Progenitor cell of endocrine pancreas (in vitro differentiated cells): ENCODE measurements around the gene ACSF2. TPM values are rescaled to one million over a fixed set of nuclear protein-coding genes. Genes with fewer than 3 reads are reported as not detected.
"Not testable (repeated sequence)": the region's sequence is repeated elsewhere in the genome, so short reads cannot be mapped to it uniquely, and the experiment has no call there.

Source experiments
- DNase-seq: peaks from one replicate; pipeline ENCODE4 v3.0.0; 2021; ENCODE audit warnings: low spot score; ENCODE audit not compliant: unreplicated experiment
- H3K27ac Mint-ChIP-seq: 2 replicates; pipeline ENCODE4 v1.8.0; 2021; ENCODE audit warnings: mild to moderate bottlenecking, moderate library complexity, mixed read lengths
- H3K27me3 Mint-ChIP-seq: 2 replicates; pipeline ENCODE4 v1.8.0; 2021; ENCODE audit warnings: mixed read lengths
- H3K36me3 Mint-ChIP-seq: 2 replicates; pipeline ENCODE4 v1.8.0; 2022; ENCODE audit warnings: mixed read lengths; ENCODE audit not compliant: insufficient read depth
- H3K4me1 Mint-ChIP-seq: 2 replicates; pipeline ENCODE4 v1.8.0; 2021; ENCODE audit warnings: low read depth, mixed read lengths
- H3K4me3 Mint-ChIP-seq: 2 replicates; pipeline ENCODE4 v1.8.0; 2021; ENCODE audit warnings: low read depth, mild to moderate bottlenecking, moderate library complexity, mixed read lengths
- H3K9me3 Mint-ChIP-seq: 2 replicates; pipeline ENCODE4 v1.8.0; 2021; ENCODE audit warnings: low read depth, mixed read lengths
- total RNA-seq: library from RNA; stranded (reverse); gene quantifications from 2 replicates; pipeline ENCODE4 v1.2.1, GENCODE V29; 2021
- TF ChIP-seq, protein P1 (sequence below): fragments of 200-600 bp; sonication (generic); IDR thresholded peaks from one replicate; pipeline ENCODE4 v1.5.0; 2021; ENCODE audit warnings: antibody characterized with exemption, mild to moderate bottlenecking; ENCODE audit not compliant: unreplicated experiment

The ACSF2 gene
- total RNA-seq, 1 donor from 2014 or later, result 72.6 TPM

DNA sequence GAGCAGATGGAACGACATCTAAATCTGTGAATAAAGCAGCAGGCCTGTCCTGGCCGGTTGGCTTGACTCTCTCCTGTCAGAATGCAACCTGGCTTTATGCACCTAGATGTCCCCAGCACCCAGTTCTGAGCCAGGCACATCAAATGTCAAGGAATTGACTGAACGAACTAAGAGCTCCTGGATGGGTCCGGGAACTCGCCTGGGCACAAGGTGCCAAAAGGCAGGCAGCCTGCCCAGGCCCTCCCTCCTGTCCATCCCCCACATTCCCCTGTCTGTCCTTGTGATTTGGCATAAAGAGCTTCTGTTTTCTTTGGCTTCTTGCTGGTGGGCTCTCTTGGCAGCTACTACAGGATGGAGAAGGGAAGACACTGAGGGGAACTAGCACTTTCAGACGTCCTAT is 48.5 kb downstream of the ACSF2 start:
- H3K4me3 Mint-ChIP-seq, result no peak overlapping the region
- no peak overlapping the region for H3K27ac Mint-ChIP-seq
- H3K36me3 Mint-ChIP-seq, result peaks cover 9% of the 10 kb centered on the region
- peaks cover 9% of the 10 kb centered on the region for H3K4me1 Mint-ChIP-seq
- TF ChIP-seq, protein P1, sequence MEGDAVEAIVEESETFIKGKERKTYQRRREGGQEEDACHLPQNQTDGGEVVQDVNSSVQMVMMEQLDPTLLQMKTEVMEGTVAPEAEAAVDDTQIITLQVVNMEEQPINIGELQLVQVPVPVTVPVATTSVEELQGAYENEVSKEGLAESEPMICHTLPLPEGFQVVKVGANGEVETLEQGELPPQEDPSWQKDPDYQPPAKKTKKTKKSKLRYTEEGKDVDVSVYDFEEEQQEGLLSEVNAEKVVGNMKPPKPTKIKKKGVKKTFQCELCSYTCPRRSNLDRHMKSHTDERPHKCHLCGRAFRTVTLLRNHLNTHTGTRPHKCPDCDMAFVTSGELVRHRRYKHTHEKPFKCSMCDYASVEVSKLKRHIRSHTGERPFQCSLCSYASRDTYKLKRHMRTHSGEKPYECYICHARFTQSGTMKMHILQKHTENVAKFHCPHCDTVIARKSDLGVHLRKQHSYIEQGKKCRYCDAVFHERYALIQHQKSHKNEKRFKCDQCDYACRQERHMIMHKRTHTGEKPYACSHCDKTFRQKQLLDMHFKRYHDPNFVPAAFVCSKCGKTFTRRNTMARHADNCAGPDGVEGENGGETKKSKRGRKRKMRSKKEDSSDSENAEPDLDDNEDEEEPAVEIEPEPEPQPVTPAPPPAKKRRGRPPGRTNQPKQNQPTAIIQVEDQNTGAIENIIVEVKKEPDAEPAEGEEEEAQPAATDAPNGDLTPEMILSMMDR, result no peak
- peaks cover 13% of the 10 kb centered on the region for H3K27me3 Mint-ChIP-seq
- no peaks in the 10 kb centered on the region for H3K9me3 Mint-ChIP-seq
- DNase-seq, result no peak

DNA sequence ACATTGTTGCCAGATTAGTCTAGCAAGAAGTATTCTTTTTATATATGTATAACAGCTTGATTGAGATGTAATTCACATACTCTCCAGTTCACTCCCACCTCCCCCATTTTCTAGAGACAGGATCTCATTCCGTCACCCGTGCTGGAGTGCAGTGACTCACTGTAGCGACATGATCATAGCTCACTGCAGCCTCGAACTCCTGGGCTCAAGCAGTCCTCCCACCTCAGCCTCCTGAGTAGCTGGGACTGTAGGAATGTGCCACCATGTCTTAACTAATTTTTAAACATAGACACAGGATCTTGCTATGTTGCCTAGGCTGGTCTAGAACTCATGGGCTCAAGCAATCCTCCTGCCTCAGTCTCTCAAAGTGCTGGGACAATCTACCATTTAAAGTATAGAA is 49.3 kb downstream of the ACSF2 start:
- Mint-ChIP-seq H3K27me3 (peaks cover 13% of the 10 kb centered on the region), H3K4me3 (no peak overlapping the region), H3K4me1 (peaks cover 11% of the 10 kb centered on the region), H3K27ac (no peak overlapping the region), H3K36me3 (peaks cover 10% of the 10 kb centered on the region), H3K9me3 (no peaks in the 10 kb centered on the region)
- TF ChIP-seq, protein P1, result no peak
- DNase-seq, result no peak

DNA sequence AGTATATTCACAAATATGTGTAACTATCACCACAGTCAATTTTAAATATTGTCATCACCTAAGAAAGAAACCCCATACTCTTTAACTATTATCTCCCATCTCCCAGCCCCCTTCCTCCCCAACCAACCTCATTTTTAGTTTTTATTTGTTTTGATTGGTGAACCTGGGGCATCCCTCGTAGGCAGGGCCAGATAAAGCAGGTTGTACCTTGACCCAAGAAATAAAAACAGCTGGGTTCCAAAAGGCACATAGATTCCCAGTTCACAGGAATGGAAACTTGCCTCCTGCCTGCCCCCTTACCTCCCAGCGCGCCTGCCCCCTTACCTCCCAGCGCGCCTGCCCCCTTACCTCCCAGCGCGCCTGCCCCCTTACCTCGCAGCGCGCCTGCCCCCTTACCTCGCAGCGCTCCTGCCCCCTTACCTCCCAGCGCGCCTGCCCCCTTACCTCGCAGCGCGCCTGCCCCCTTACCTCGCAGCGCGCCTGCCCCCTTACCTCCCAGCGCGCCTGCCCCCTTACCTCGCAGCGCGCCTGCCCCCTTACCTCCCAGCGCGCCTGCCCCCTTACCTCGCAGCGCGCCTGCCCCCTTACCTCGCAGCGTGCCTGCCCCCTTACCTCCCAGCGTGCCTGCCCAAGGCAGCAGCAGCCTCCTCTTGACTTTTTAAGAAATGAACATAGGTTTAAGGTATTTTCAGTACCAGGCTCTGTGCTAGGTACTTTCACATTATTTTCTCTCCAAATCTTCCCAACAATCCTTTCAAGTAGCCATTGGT is 49.9 kb downstream of the ACSF2 start:
- DNase-seq, H3K27me3 Mint-ChIP-seq, H3K36me3 Mint-ChIP-seq, H3K27ac Mint-ChIP-seq, H3K9me3 Mint-ChIP-seq: not testable (repeated sequence)
- Mint-ChIP-seq H3K4me1 (peaks cover 11% of the 10 kb centered on the region), H3K4me3 (peak overlapping the region; percentile 2)

DNA sequence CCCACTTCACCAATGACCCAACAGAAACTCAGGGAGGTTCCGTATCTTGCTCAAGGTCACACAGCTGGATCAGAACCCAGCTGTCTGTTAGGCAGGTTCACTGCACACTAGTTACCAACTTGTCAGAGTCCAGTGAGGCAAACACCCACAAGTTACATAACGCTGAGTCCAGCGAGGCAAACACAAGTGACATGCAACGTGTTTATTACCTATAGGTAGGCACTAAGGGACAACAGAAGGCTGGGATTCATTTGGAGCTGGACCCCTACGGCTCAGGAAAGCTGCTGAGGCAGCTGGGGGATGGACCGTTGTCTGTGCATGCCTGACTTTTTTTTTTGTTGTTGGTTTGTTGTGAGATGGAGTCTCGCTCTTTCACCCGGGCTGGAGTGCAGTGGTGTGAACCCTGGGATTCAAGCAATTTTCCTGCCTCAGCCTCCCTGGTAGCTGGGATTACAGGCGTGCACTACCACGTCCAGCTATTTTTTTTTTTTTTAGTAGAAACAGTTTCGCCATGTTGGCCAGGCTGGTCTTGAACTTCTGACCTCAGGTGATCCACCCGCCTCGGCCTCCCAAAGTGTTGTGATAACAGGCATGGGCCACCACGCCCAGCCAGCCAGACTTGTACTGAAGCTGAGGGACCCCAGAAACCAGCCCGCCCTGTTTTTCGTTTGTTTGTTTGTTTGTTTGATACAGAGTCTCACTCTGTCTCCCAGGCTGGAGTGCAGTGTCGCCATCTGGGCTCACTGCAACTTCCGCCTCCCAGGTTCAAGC is 50.7 kb downstream of the ACSF2 start:
- no peaks in the 10 kb centered on the region for H3K9me3 Mint-ChIP-seq
- peaks cover 11% of the 10 kb centered on the region for H3K4me1 Mint-ChIP-seq
- peak overlapping the region; percentile 2 for H3K4me3 Mint-ChIP-seq
- H3K36me3 Mint-ChIP-seq, result peaks cover 9% of the 10 kb centered on the region
- peaks cover 9% of the 10 kb centered on the region for H3K27me3 Mint-ChIP-seq
- TF ChIP-seq, protein P1, result no peak
- H3K27ac Mint-ChIP-seq, result no peak overlapping the region
- DNase-seq, result no peak

DNA sequence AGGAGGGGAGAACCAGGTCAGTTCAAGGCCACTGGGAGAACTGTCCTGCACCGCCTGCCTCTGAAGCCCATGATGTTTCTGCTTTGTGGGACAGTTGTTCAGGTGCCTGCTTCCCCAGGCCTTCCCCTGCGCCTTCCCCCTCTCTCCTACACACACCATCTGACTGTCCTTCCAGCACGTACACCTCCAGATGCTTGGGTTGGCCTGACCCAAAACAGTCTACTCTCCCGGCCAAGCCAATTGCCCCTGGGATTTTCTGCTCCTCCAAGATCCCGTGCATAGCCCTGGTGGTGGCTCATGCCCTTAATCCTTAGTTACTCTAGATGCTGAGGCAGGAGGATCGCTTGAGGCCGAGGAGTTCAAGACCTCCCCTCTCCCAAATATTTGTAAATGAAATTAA is 52.0 kb downstream of the ACSF2 start:
- peak overlapping the region; percentile 77 for H3K4me3 Mint-ChIP-seq
- TF ChIP-seq, protein P1, result no peak
- H3K9me3 Mint-ChIP-seq, result no peaks in the 10 kb centered on the region
- peak overlapping the region; percentile 97 for H3K27ac Mint-ChIP-seq
- peaks cover 11% of the 10 kb centered on the region for H3K4me1 Mint-ChIP-seq
- DNase-seq, result no peak
- H3K36me3 Mint-ChIP-seq, result peaks cover 11% of the 10 kb centered on the region
- H3K27me3 Mint-ChIP-seq, result peaks cover 9% of the 10 kb centered on the region
